Thyroid gland (tissue), 4 donors: ENCODE results near the gene ADAMTS9.

Experiments
- POLR2A ChIP-seq, 2 donors: fragments of 450-650 bp; IDR thresholded peaks; one replicate each; pipeline ENCODE4 v1.6.1; 2017; ENCODE audit warnings: antibody characterized with exemption in 2 of 2, mild to moderate bottlenecking in 2 of 2, moderate library complexity in 1 of 2
- TF ChIP-seq, protein P1 (sequence below), 6 experiments: fragments of 200-600 bp in 3 of 6; fragments of 450-650 bp in 3 of 6; sonication (generic) in 3 of 6; IDR thresholded peaks; one replicate each; pipeline ENCODE4 v1.5.1; 2016 to 2019; ENCODE audit warnings: antibody characterized with exemption in 6 of 6, mild to moderate bottlenecking in 2 of 6, inconsistent platforms in 1 of 6, moderate library complexity in 1 of 6

DNA sequence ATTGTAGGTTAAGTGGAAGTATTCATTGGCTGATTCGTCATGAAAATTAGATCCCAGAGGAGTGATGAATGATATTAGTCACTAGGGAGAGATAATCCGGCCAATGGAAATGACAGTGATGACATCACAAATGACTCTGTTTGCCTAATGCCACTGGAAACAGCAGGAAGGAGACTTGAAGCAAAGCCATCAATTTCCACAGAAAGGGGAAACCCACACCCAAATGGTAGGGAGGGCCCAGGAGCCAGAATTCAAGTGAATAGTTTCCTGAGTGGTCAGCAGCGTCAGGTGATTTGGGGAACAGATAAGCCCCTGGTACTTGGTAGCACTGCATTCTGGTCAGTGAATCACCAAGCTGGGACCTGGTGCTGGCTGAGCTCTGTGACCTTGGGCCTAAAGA, 3.3 kb upstream of the ADAMTS9 start:
- TF ChIP-seq, protein P1, sequence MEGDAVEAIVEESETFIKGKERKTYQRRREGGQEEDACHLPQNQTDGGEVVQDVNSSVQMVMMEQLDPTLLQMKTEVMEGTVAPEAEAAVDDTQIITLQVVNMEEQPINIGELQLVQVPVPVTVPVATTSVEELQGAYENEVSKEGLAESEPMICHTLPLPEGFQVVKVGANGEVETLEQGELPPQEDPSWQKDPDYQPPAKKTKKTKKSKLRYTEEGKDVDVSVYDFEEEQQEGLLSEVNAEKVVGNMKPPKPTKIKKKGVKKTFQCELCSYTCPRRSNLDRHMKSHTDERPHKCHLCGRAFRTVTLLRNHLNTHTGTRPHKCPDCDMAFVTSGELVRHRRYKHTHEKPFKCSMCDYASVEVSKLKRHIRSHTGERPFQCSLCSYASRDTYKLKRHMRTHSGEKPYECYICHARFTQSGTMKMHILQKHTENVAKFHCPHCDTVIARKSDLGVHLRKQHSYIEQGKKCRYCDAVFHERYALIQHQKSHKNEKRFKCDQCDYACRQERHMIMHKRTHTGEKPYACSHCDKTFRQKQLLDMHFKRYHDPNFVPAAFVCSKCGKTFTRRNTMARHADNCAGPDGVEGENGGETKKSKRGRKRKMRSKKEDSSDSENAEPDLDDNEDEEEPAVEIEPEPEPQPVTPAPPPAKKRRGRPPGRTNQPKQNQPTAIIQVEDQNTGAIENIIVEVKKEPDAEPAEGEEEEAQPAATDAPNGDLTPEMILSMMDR (IDR thresholded peaks at IDR 0.05): no peak
- TF ChIP-seq POLR2A (IDR thresholded peaks at IDR 0.05): no peak
